PC-9 (cell line): ENCODE data around the gene CCDC102B. TPM values are rescaled to one million over a fixed set of nuclear protein-coding genes. Genes with fewer than 3 reads are reported as not detected.

Experiments
- BruUV-seq: library from RNA; stranded (reverse); fragments of 400-500 nt; replicated peaks from 2 replicates; lab custom pipeline; 2021; lab: Mats Ljungman, UMichigan
- CTCF ChIA-PET: fragments of 300-600 bp; sonication (Branson Sonifier 250); formaldehyde crosslinking; loops from one replicate; lab custom pipeline; 2022; ENCODE audit warnings: antibody characterized with exemption; lab: Charles Lee
- POLR2A ChIA-PET: fragments of 300-600 bp; sonication (Branson Sonifier 250); formaldehyde crosslinking; loops from one replicate; lab custom pipeline; 2022; ENCODE audit warnings: antibody characterized with exemption; ENCODE audit not compliant: unreplicated experiment; lab: Charles Lee
- DNase-seq, 2 experiments: peaks; one replicate each; pipeline versions ENCODE4 v3.0.0 to v3.0.0-alpha.2; 2015 to 2022; ENCODE audit warnings: mixed read lengths in 1 of 2
- H2AFZ ChIP-seq: fragments of 200-600 bp; sonication (generic); 2 replicates; pipeline ENCODE4 v1.8.1; 2017; ENCODE audit warnings: antibody characterized with exemption
- H3F3A ChIP-seq: fragments of 200-600 bp; sonication (generic); 2 replicates; pipeline ENCODE4 v1.8.1; 2017; ENCODE audit warnings: antibody characterized with exemption, mild to moderate bottlenecking, low read depth; ENCODE audit not compliant: insufficient read depth
- H3K27ac ChIP-seq: fragments of 200-600 bp; sonication (generic); 2 replicates; pipeline ENCODE4 v1.6.1; 2016; ENCODE audit warnings: mixed run types
- H3K27me3 ChIP-seq: fragments of 200-600 bp; sonication (generic); 2 replicates; pipeline ENCODE4 v1.6.1; 2016; ENCODE audit warnings: low read depth, mixed run types; ENCODE audit not compliant: insufficient read depth
- H3K36me3 ChIP-seq: fragments of 200-600 bp; sonication (generic); 2 replicates; pipeline ENCODE4 v1.6.1; 2016; ENCODE audit warnings: low read depth, mixed run types
- H3K4me1 ChIP-seq: fragments of 200-600 bp; sonication (generic); replicated peaks from 2 replicates; pipeline ENCODE4 v1.6.1; 2016; ENCODE audit warnings: mixed run types; ENCODE audit not compliant: insufficient read depth
- H3K4me2 ChIP-seq: fragments of 200-600 bp; sonication (generic); 2 replicates; pipeline ENCODE4 v1.6.1; 2017; ENCODE audit warnings: mixed run types
- H3K4me3 ChIP-seq: fragments of 200-600 bp; sonication (generic); 2 replicates; pipeline ENCODE4 v1.6.1; 2016; ENCODE audit warnings: mixed run types
- H3K79me2 ChIP-seq: fragments of 200-600 bp; sonication (generic); 2 replicates; pipeline ENCODE4 v1.6.1; 2017; ENCODE audit warnings: low read depth, mixed run types
- H3K9me2 ChIP-seq: fragments of 200-600 bp; sonication (generic); 2 replicates; pipeline ENCODE4 v1.8.1; 2017; ENCODE audit warnings: mild to moderate bottlenecking; ENCODE audit not compliant: insufficient read depth
- H3K9me3 ChIP-seq: fragments of 200-600 bp; sonication (generic); 2 replicates; pipeline ENCODE4 v1.8.1; 2016; ENCODE audit warnings: low read depth; ENCODE audit not compliant: insufficient read depth
- H4K20me1 ChIP-seq: fragments of 200-600 bp; sonication (generic); 2 replicates; pipeline ENCODE4 v1.8.1; 2017; ENCODE audit not compliant: insufficient read depth
- EZH2 ChIP-seq: fragments of 200-600 bp; sonication (generic); IDR thresholded peaks from 2 replicates; pipeline ENCODE4 v1.8.0; 2017; ENCODE audit warnings: antibody characterized with exemption, low read depth
- intact Hi-C: fragments of 100-400 bp; cut with micrococcal nuclease; formaldehyde crosslinking; loops from one replicate; pipeline ENCODE4 v1.10.0; 2022; ENCODE audit not compliant: unreplicated experiment
- total RNA-seq: library from RNA; stranded (reverse); gene quantifications from 2 replicates; pipeline ENCODE4 v1.2.3, GENCODE V29; 2021
- TF ChIP-seq, protein P1 (sequence below): fragments of 200-600 bp; sonication (generic); conservative IDR thresholded peaks from 2 replicates; pipeline ENCODE4 v1.6.1; 2017; ENCODE audit warnings: mixed run types, antibody characterized with exemption, mild to moderate bottlenecking, moderate library complexity

The CCDC102B gene
- total RNA-seq, 1 experiment from 2014 or later = 1.9 TPM

DNA sequence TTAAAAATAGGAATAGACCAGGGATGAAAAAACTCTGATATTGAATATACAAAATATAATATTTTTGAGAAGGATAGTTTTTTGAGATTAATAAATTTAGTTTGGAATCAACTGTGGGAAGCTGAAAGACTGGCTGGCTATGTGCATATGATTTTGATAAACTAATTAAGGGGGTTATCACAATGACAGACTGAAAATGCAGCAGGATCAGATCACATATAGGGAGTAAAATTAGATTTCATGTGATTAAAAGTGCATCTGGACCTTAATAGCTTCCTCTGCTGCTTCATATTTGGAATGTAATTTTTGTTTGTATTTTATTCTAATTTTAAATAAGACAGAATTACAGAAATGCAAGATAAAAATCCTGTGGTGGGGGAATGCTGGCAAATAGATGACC lies 111.7 kb downstream of the CCDC102B start:
- H3K9me3 ChIP-seq = no peaks in the 10 kb centered on the region
- no peak for TF ChIP-seq EZH2
- TF ChIP-seq, protein P1, sequence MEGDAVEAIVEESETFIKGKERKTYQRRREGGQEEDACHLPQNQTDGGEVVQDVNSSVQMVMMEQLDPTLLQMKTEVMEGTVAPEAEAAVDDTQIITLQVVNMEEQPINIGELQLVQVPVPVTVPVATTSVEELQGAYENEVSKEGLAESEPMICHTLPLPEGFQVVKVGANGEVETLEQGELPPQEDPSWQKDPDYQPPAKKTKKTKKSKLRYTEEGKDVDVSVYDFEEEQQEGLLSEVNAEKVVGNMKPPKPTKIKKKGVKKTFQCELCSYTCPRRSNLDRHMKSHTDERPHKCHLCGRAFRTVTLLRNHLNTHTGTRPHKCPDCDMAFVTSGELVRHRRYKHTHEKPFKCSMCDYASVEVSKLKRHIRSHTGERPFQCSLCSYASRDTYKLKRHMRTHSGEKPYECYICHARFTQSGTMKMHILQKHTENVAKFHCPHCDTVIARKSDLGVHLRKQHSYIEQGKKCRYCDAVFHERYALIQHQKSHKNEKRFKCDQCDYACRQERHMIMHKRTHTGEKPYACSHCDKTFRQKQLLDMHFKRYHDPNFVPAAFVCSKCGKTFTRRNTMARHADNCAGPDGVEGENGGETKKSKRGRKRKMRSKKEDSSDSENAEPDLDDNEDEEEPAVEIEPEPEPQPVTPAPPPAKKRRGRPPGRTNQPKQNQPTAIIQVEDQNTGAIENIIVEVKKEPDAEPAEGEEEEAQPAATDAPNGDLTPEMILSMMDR = no peak
- H3K79me2 ChIP-seq = no peaks in the 10 kb centered on the region
- no peaks in the 10 kb centered on the region for H3K4me1 ChIP-seq
- ChIA-PET POLR2A (no interaction called here), CTCF (no interaction called here)
- no peak overlapping the region for H2AFZ ChIP-seq
- no peak overlapping the region for H3K4me3 ChIP-seq
- no peak overlapping the region for H3K4me2 ChIP-seq
- H4K20me1 ChIP-seq = no peaks in the 10 kb centered on the region
- H3K9me2 ChIP-seq = no peaks in the 10 kb centered on the region
- H3K36me3 ChIP-seq = no peaks in the 10 kb centered on the region
- no peaks in the 10 kb centered on the region for H3K27me3 ChIP-seq
- intact Hi-C loops = no loop called here
- DNase-seq = no peak
- no peak overlapping the region for H3K27ac ChIP-seq
- no TSS peak for BruUV-seq
- no peaks in the 10 kb centered on the region for H3F3A ChIP-seq

DNA sequence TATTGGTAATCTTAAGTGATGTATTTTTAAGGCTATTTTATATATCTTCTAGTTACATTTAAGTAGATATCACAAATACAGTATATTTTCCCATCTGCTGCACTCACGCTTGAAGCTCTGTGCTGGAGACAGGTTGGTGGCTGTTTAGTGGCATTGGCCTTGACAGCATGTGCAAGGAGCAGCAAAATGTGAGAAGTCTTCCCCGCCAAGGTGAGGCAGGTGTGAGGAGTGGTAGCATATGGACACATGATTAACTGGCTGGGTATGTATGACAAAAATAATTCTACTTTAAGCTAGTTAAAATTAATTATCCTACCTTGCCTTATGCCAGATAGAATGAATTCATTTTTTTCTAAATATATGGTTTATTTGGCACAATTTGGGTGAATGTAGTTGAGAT lies 117.2 kb downstream of the CCDC102B start:
- Histone ChIP-seq H3K36me3 (no peaks in the 10 kb centered on the region), H4K20me1 (no peaks in the 10 kb centered on the region), H3K27ac (no peak overlapping the region), H3K4me1 (no peaks in the 10 kb centered on the region), H3K27me3 (no peaks in the 10 kb centered on the region), H3K79me2 (no peaks in the 10 kb centered on the region), H3F3A (no peaks in the 10 kb centered on the region), H3K4me2 (no peak overlapping the region), H3K9me2 (no peaks in the 10 kb centered on the region), H3K9me3 (no peaks in the 10 kb centered on the region), H2AFZ (no peak overlapping the region), H3K4me3 (no peak overlapping the region)
- TF ChIP-seq, protein P1 = no peak
- no peak for TF ChIP-seq EZH2
- no TSS peak for BruUV-seq
- ChIA-PET POLR2A (no interaction called here), CTCF (no interaction called here)
- intact Hi-C loops = no loop called here
- no peak for DNase-seq

DNA sequence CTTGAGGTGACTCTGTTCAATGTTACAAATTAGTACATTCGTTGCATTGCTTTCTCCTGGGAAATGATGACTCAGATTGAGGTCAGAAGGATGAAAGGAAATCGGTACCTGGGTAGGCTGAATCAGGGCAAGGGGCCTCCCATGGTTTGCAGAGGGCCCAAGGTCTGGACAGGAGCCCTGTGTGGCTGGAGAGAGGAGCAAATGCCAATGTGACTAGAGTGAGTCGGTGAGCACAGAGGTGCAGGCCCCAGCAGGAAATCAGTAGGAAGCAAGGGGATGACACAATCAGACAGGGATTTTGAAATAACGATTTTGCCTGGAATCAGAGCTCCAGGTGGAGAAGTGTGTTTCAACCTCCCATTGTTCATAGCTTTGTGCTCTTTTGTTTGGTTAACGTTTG lies 118.9 kb downstream of the CCDC102B start:
- ChIA-PET CTCF (no interaction called here), POLR2A (no interaction called here)
- no peak for DNase-seq

More for the DNA sequence above, 118.9 kb downstream of the CCDC102B start:
- no peak overlapping the region for H3K27ac ChIP-seq
- H3K4me3 ChIP-seq = no peak overlapping the region
- no peaks in the 10 kb centered on the region for H3K4me1 ChIP-seq
- no peaks in the 10 kb centered on the region for H3K79me2 ChIP-seq
- no peaks in the 10 kb centered on the region for H3K36me3 ChIP-seq
- no peaks in the 10 kb centered on the region for H4K20me1 ChIP-seq
- TF ChIP-seq EZH2 = no peak
- TF ChIP-seq, protein P1 = no peak
- H3K27me3 ChIP-seq = no peaks in the 10 kb centered on the region
- intact Hi-C loops = no loop called here
- H3F3A ChIP-seq = no peaks in the 10 kb centered on the region
- H3K9me2 ChIP-seq = no peaks in the 10 kb centered on the region
- no peak overlapping the region for H2AFZ ChIP-seq
- no TSS peak for BruUV-seq
- no peak overlapping the region for H3K4me2 ChIP-seq
- no peaks in the 10 kb centered on the region for H3K9me3 ChIP-seq
